HG02970 (cell line): Measurements from ENCODE around the gene ZNF83.
A peak's percentile ranks its signal among the peaks of the same experiment; 100 is the strongest.
"Not testable (repeated sequence)": the region's sequence is repeated elsewhere in the genome, so short reads cannot be mapped to it uniquely, and the experiment has no call there.

Experiments used
- ATAC-seq: cut with Tn5 transposase; IDR thresholded peaks from one replicate; pipeline ENCODE4 v1.9.1; 2021; ENCODE audit warnings: mild to moderate bottlenecking, moderate library complexity, moderate number of reproducible peaks; ENCODE audit not compliant: unreplicated experiment, low FRiP score

The ZNF83 gene

GRCh38 chr19:52570000-52570861 lies 67.9 kb downstream of the ZNF83 start, which contains the start of gene ZNF701:
TSS of gene ZNF701 (plus strand) at chr19:52570287. CDS start at chr19:52574148, 3,861 bp downstream.
- ATAC-seq: peak; percentile 92

GRCh38 chr19:52569638-52569999 lies 68.5 kb downstream of the ZNF83 start:
- not testable (repeated sequence) for ATAC-seq

- ATAC-seq: no peak
Observed at GRCh38 chr19:52567921-52568320, 70.2 kb downstream of the ZNF83 start.

- no peak for ATAC-seq
Observed at GRCh38 chr19:52566588-52566987, 71.6 kb downstream of the ZNF83 start.

- ATAC-seq: no peak
Observed at GRCh38 chr19:52566121-52566520, 72.0 kb downstream of the ZNF83 start.
